ENCODE measurements around the gene CCM2L. TPM values are rescaled to one million over a fixed set of nuclear protein-coding genes. Genes with fewer than 3 reads are reported as not detected.

Gene CCM2L
- total and polyA plus RNA-seq, 9 of the 15 experiments (the other 6 are each of a cell fraction or from before 2014, with no cell fraction given): 0.04 TPM; not detected in 8

DNA sequence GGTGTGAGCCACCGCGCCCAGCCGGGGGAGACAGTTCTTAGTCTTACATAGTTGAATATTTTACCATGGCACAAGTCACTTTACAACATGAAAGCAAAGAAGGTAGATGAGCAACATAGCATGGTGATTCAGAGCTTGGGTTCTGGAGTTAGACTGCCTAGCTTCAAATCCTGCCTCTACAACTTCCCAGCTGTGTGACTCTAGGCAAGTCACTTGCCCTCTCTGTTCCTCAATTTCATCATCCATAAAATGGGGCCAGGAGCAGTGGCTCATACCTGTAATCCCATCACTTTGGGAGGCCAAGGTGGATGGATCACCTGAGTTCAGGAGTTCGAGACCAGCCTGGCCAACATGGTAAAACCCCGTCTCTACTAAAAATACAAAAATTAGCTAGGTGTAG, 68.1 kb downstream of the CCM2L start:
- Histone ChIP-seq H2AFZ (ENCODE audit: low read depth, low read length) (no peak overlapping the region), H4K20me1 (replicated peaks; ENCODE audit: control insufficient read depth, insufficient read depth, low read length) (no peaks in the 10 kb centered on the region), H3K36me3 (ENCODE audit: control insufficient read depth, insufficient read depth, low read length) (no peaks in the 10 kb centered on the region), H3K79me2 (ENCODE audit: control insufficient read depth, insufficient read depth, low read length) (no peaks in the 10 kb centered on the region), H3K4me2 (ENCODE audit: insufficient read depth, low read length) (no peak overlapping the region), H3K9ac (ENCODE audit: insufficient read depth in 1 of 2, low read depth in 2 of 2, low read length in 2 of 2) (no peak overlapping the region), H3K9me3 (replicated peaks; ENCODE audit: control insufficient read depth, insufficient read depth, low read depth, low read length) (no peaks in the 10 kb centered on the region), H3K4me3 (no peak overlapping the region), H3K27me3 (ENCODE audit: control insufficient read depth in 2 of 2, insufficient read depth in 2 of 2, low read length in 2 of 2) (peaks cover 33 to 46% of the 10 kb centered on the region in 2 experiments), H3K27ac (ENCODE audit: extremely low read depth, low read depth, low read length) (no peak overlapping the region), H3K9me1 (ENCODE audit: control insufficient read depth, insufficient read depth, low read length) (no peaks in the 10 kb centered on the region), H3K4me1 (replicated peaks in 1 of 2; ENCODE audit: control insufficient read depth in 2 of 2, insufficient read depth in 2 of 2, low read length in 2 of 2) (no peaks in the 10 kb centered on the region; a peak in 1 of 5 replicates)
- ChIA-PET POLR2A (interaction anchor here (0.6 kb wide), 1 partner anchor 37 kb away, joined by 3 read pairs; no protein-coding TSS in a partner anchor), CTCF (ENCODE audit: low intra/inter-chr PET ratio) (no interaction called here)
- no peak for ATAC-seq
- in situ Hi-C loops (cut with MboI) (no loop called here), intact Hi-C loops (cut with micrococcal nuclease) (no loop called here)
- no TSS peak for BruUV-seq (replicated peaks)
- FAIRE-seq: no peak
- 48% methylated on average over 5 of the region's 5 CpGs for WGBS (ENCODE audit: insufficient coverage, low coverage, missing lambda C conversion rate)
- no peak for DNase-seq (ENCODE audit: extremely low read depth in 1 of 4, low spot score in 3 of 4)
- TF ChIP-seq TBP (optimal IDR thresholded peaks at IDR 0.05; ENCODE audit: low read depth, low read length) (no peak), HMBOX1 (IDR thresholded peaks at IDR 0.05) (no peak), RBM25 (IDR thresholded peaks at IDR 0.05; ENCODE audit: low read depth, low read length, severe bottlenecking) (peak; percentile 86), MAFF (IDR thresholded peaks at IDR 0.05; ENCODE audit: low read length) (no peak), DIDO1 (tag; IDR thresholded peaks at IDR 0.05; ENCODE audit: low read depth) (no peak), ZFP36 (IDR thresholded peaks at IDR 0.05; ENCODE audit: low read depth, low read length, partially characterized antibody) (peak; percentile 80), TAL1 (IDR thresholded peaks at IDR 0.05) (no peak), NFIX (CRISPR knock-in tag; IDR thresholded peaks at IDR 0.05; ENCODE audit: low read depth) (no peak), HDAC2 (IDR thresholded peaks at IDR 0.05) (0 out of 2 replicates have a peak, but pooled peaks have one; percentile 48), RHOXF2B (CRISPR knock-in tag; conservative IDR thresholded peaks at IDR 0.05) (no peak), CEBPG (CRISPR knock-in tag; IDR thresholded peaks at IDR 0.05) (peak; percentile 29; the same call in 1 of the 2 replicates), CEBPG (tag; conservative IDR thresholded peaks at IDR 0.05 in 1 of 2, IDR thresholded peaks at IDR 0.05 in 1 of 2) (no peak), NBN (IDR thresholded peaks at IDR 0.05; ENCODE audit: low read depth) (no peak), ADNP (tag; IDR thresholded peaks at IDR 0.05) (peak; percentile 49; the same call in 1 of the 2 replicates), CBX1 (IDR thresholded peaks at IDR 0.05; ENCODE audit: low read depth) (peak; percentile 28; the same call in 1 of the 2 replicates), ID3 (CRISPR knock-in tag; IDR thresholded peaks at IDR 0.05) (no peak), ID3 (tag; IDR thresholded peaks at IDR 0.05) (no peak), CCAR2 (IDR thresholded peaks at IDR 0.05; ENCODE audit: low read depth, low read length) (no peak), ZNF431 (CRISPR knock-in tag; IDR thresholded peaks at IDR 0.05) (0 out of 2 replicates have a peak, but pooled peaks have one; percentile 7), FOXJ2 (tag; IDR thresholded peaks at IDR 0.05) (no peak), BCOR (IDR thresholded peaks at IDR 0.05) (peak; percentile 74; the same call in 1 of the 2 replicates), SRSF3 (IDR thresholded peaks at IDR 0.05; ENCODE audit: insufficient read depth, low read length) (no peak), GABPA (tag; conservative IDR thresholded peaks at IDR 0.05; ENCODE audit: low read depth) (no peak)
- TF ChIP-seq, protein P1, sequence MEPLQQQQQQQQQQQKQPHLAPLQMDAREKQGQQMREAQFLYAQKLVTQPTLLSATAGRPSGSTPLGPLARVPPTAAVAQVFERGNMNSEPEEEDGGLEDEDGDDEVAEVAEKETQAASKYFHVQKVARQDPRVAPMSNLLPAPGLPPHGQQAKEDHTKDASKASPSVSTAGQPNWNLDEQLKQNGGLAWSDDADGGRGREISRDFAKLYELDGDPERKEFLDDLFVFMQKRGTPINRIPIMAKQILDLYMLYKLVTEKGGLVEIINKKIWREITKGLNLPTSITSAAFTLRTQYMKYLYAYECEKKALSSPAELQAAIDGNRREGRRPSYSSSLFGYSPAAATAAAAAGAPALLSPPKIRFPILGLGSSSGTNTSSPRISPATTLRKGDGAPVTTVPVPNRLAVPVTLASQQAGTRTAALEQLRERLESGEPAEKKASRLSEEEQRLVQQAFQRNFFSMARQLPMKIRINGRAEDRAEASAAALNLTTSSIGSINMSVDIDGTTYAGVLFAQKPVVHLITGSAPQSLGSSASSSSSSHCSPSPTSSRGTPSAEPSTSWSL (CRISPR knock-in tag; IDR thresholded peaks at IDR 0.05; ENCODE audit: borderline replicate concordance): no peak

Data from K562 (cell line).